Brain pericyte (primary cell): ENCODE measurements around the gene PEX7.
A peak's percentile ranks its signal among the peaks of the same experiment; 100 is the strongest.
"Not testable (repeated sequence)": the region's sequence is repeated elsewhere in the genome, so short reads cannot be mapped to it uniquely, and the experiment has no call there.

Experiments used
- DNase-seq: peaks from one replicate; pipeline ENCODE4 v3.0.0-alpha.2; 2012; ENCODE audit warnings: low read depth, low spot score

Gene PEX7, protein sequence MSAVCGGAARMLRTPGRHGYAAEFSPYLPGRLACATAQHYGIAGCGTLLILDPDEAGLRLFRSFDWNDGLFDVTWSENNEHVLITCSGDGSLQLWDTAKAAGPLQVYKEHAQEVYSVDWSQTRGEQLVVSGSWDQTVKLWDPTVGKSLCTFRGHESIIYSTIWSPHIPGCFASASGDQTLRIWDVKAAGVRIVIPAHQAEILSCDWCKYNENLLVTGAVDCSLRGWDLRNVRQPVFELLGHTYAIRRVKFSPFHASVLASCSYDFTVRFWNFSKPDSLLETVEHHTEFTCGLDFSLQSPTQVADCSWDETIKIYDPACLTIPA

DNA sequence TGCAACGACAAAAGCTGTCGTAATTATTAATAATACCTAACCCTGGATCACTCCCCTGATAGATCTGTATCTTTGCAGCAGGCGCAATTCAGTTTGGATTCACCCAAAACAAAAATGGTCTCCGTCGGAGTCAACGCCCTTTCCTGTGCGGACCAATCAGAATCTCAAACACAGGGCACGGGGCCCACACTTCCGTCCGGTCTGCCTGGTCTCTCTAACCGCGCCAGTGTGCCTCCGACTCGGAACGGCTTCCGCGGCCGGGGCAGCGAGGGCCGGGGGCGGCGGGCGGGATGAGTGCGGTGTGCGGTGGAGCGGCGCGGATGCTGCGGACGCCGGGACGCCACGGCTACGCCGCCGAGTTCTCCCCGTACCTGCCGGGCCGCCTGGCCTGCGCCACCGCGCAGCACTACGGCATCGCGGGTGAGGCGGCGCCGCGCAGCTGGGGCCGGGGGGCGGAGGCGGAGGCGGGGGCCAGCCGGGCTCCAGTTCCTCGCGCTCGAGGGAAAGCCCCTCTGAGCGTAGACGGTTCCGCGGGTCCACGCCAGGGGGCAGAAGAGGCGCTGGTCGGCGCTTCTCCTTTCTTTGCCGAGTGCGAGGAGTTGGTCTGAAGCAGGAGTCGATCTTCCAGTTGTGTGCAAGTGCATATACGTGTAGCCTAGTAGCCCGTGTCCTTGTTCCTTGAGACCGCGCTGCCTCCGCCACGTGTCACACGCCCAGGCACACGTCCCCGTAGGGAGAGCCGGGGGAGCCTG, at the start of gene PEX7:
Gene PEX7 (plus strand): TSS at position 217 of the 752 bp plus-strand sequence. CDS start 74 bp downstream, at position 291.
- peak; percentile 53 for DNase-seq

DNA sequence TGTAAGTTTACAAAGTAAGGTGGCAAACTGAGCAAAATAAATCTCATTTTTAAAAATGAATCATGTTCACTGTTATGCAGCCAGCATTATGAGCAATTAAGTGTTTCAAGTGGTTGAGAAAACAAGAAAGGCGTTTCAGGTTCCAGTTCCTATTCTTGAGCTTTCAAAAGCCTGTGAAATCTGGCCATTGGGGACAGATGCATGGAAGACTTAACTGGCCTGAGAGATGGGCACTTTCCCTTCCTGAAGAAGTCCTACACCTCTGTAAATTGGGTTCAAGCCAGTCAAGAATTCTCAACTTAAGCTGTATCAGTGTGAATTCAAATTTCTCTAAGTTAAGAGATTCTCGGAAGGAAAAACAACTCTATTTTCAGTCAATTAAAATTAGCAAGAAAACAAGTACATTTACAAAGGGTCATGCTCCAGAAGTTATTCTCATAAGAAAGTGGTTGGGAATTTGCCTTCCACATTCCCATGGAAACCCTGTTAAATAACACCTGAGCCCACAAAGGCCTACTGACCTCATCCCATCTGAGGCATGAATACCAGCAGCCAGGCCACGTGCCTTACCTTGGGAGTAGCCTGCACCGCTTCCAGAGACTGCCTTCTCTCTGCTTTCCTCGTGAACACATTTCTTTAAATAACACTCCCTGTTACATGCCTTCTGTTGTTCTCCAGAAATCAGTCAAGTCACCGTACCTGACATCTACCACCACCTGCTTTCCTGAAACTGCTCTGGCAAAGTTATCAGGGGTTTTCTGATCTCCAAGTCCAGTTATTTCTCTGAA, 49.5 kb upstream of the PEX7 start:
- no peak for DNase-seq

DNA sequence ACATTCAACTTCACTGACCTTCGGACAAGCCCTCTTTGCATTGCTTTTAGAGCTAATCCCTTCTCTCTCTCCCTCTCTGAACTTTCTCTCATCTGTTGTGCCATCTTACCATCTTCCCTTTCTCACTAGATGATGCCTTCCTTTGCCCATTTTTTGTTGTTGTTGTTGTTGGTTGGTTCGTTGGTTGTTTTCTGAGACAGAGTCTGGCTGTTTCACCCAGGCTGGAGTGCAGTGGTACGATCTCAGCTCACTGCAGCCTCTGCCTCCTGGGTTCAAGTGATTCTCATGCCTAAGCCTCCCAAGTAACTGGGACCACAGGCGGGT, 49.0 kb upstream of the PEX7 start:
- no peak for DNase-seq

DNA sequence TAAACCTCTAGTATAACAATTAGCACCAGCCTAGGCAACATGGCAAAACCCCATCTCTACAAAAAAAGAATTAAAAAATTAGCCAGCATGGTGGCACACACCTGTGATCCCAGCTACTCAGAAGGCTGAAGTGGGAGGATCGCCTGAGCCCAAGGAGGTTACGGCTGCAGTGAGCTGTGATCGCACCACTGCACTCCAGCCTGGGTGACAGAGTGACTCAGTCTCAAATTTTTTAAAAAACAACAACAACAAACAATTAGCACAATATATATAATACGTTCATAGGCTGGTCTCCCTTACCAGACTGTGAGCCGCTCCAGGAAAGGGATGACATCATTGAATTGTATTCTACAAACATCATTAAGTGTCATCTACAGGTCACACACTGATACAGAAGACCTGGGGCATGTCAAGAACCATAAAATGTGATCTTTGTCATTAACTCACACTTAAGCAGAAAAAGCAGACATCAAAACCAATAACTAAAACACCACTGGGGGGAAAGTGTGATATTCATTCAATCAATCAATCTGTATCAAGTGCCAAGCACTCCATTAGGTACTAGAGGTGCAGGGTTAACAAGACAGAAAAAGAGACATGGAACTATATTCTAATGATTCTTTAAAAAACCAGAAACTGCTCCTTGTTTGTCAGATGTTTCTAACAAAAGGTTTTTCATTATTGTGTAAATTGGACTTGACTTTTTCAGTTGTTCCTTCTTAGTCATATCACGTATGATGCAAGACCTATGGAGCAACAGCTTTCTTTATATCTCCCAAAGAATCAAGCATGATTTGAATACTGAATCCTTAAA, 48.0 kb upstream of the PEX7 start:
- DNase-seq, result no peak

DNA sequence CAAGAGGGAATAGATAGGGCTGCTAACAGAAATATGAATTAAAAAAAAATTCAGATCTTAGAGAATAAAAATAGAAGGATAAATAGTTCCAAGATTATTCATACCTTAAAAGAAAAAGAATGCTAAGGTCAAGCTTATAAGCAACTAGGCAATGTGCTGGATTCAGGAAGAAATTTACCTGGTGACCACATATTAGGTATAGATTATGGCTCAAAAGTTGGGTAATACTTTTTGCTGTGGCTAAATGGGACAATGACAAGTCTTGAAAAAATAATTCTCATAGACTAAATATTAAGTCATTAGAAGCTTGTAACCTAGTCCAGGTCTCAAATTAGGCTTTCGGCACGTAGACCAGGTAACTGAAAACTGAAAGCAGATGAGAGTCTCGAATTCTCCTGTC, 47.3 kb upstream of the PEX7 start:
- no peak for DNase-seq

DNA sequence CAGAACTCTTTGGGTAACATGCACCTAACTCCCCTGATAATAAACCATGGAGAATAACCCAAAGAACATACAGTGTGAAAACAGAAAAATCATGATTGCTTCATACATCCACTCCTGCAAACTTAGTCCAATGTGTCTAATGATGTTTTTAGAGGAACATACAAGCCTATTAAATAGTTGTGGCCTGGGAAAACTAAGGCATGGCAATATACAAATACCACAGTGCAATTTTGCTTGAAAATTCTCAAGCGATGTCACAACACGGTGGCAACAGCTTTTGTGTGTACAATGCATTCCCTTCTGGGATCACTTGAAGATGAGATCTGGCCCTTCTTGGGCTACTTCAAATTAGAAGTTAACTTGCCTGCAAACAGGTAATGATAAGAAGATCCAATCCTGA, 46.8 kb upstream of the PEX7 start:
- no peak for DNase-seq

DNA sequence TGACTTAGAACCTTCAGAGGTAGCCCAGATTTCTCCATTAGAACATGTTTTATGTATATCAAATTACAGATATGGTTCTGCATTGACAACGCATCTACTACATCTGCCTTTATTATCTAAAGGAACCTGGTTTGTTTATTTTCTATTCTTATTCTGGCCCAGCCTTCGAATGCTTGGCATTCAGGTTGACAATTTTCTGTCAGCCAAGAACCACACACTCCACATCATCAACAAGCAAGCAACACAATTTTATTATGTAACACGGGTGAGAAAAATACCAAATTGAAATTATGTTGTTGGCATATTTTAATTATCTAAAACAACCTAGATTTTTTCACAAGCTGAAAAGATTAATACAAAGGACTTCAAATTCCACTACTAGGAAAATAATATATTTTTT, 44.7 kb upstream of the PEX7 start:
- DNase-seq, result no peak

DNA sequence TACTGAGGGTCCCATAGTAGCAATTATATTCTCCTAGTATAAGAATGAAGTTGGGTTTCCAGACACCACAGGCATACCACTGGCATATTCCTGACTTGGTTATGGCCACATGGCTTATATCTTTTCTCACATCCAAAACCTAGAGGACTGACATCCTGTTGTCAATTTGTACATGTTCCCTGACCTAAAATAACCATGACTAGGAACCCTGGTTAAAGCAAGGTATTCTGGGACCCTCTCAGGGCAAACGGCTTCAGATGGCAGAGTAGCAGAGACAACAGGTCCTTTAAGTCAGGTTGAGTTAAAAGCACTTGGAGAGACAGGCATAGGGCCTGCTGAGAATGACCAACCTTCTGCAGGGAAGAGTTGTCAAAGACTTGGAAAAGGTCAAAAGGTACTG, 42.7 kb upstream of the PEX7 start:
- DNase-seq, result no peak

DNA sequence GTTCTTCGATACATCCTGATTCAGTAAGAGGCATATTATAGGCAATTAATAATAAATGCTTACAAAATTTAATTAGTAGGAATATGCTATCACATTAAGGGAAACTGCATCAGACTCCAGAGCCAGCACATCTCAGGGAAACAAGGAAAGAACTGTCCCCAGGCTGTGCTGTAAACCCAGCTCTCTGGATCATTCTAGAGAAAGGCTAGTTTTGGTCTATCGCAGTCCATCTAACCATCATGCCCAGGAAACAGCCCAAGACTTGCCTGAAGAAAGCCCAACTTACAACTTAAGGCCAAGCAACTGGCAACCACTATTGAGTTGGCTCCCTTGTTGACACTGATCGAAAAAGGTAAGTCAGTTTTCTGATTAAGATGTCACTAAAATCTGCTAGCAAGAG, 41.4 kb upstream of the PEX7 start:
- no peak for DNase-seq

DNA sequence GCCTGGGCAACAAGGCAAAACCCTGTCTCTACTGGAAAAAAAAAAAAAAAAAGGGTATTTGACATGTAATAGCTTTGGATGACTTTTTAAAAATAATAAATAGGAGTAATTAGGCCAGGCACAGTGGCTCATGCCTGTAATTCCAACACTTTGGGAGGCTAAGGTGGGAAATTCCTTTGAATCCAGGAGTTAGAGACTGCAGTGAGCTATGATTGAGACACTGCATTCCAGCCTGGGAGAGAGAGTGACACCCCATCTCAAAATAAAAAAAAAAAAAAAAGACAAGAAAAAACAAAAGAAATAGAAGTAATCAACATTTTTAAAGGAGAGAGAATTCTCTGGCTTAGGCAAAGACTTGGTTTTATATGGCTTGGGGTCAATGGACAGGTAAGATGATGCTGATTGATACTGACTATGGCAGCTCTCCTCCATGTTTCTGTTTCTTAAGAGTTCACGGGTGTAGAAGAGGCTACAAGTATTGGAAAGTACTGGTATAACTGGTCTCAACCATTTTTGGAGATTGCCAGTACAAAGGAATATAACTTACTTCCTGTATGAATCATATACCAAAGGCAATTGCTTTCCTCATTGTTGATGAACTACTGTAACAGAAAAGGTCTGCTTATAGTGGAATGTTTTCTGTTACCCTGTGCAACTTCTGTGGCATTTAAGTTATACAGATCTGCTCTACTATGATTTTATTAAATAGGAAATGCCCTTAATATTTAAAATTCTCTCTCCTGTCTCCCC, 40.2 kb upstream of the PEX7 start:
- no peak for DNase-seq

DNA sequence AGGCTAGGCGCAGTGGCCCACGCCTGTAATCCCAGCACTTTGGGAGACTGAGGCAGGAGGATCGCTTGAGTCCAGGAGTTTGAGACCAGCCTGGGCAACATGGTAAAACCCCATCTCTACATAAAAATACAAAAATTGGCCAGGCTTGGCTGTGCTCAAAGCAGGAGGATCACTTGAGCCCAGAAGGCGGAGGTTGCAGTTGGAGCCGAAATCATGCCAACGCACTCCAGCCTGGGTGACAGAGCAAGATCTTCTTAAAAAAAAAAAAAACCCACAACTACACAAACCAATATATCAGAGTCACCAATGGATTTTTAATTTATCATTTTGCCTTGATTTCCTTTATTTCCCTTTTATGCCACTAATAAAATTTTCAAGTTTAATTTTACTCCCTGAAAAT, 39.4 kb upstream of the PEX7 start:
- no peak for DNase-seq

DNA sequence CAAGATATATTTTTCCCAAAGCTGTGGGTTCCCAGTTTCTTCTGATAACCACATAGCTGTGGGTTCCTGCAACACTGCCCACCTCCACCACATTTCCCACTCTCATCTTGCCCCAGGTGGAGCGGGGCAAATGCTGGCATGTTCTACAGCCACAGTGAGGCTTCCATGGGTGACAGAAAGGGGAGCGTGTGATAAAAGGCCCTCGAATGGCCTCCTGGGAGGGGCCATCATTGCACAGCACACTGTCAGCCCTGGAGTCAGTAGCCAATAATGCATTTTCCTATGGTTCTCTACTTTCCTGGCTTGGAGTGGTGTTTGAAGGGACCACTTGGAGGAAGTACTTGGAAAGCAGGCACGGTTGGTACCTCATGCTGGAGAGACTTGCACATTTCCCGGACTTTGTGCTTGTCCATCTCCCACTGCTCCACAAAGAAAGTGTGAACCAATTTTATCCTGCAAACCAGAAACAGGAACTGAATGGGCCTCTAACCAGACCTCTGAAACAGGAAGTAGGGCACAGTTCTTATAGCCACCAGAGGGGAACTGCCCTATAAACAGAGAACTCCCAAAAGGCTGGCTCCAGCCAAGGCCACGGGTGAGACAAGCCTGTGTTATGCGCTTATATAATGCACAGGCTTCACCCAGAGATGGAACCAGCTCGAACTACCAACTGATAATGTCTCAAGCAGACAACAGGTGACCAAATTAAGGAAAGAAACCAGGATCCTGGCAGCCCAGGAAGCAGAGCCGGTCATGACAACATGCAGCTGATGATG, 38.7 kb upstream of the PEX7 start:
- no peak for DNase-seq

DNA sequence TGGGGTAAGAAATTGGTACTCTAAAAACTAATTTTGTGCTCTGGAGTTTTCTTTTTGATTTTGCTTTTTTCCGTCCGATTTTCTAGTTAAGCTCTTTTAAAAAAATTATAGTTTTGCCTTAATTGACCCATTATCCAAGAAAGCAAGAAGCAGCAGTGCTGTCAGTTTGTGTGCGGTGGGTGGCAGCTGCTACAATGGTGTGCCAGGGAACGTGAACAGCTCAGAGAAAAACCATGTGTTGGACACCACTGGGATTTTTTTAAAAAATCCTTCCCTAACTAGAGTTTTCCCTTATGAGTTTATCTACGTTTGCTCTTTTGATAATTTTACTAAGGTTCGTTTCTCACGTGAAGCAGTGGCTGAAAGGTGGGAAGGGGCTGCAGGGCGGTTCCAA, 38.1 kb upstream of the PEX7 start:
- no peak for DNase-seq

DNA sequence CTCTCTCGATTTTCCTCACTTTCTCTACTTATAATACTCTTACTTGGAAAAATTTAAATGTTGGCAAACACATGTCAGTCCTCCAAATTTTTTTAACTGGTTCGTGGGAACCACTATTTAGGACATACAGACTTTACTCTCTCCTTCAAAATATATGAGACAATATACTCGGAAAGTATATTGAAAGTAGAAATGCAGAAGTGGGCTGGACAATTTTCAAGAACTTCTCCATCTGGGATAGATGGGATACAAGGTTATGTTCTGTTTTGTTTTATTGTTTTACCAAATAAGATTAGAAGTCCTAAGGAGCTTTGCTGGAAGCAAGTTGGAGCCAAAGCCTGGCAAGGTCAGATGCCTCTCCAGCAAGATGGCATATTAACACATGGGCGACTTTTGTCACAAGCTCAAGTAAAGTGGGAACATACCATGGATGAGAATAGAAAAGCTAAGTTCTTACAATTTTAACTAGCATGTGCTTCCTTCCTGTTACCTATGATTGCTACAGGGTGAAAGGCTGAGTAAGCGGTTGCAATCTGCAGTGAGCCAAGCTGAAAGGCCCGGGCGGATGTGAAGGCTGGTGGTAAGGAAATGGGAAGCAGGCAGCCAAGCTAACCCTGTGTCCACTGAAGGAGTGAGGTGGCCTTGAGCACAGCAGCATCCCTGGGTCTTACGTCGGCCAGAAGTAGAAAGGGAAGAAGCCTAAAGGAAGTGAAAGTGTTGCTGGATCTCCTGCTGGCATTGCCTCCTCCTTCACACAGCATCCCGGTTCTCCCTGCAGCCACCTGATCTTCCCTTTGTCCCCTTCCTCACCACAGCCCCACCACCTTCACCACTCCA, 37.3 kb upstream of the PEX7 start:
- DNase-seq, result no peak

DNA sequence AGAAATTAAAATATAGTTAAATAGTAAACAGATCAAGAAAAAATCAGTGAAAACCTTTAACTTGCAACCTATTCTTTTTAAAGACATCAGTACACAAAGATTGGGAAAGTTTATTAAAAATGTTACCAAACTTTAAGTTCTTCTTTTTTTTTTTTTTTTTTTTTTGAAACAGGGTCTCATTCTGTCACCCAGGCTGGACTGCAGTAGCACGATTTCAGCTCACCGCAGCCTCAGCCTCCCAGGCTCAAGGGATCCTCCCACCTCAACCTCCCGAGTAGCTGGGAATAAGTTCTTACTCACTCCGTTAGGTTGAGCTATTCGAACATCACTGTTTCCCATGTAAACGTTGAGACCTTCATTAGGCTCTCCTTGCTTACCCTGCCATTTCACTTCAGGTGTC, 35.7 kb upstream of the PEX7 start:
- DNase-seq, result no peak

DNA sequence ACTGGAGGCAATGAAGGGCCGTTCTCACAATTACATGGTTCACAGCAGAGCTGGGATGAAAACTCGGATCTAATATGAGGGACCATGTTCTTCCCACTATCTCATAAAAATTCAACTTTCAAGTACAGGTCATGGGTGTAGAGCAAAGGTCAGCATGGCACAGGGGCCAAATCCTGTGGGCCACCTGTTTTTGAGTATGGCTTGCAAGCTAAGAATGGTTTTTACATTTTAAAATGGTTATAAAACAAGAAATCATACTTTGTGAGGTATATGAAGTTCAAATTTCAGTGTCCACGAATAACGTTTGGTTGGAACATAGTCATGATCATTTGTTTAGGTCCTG, 34.7 kb upstream of the PEX7 start:
- no peak for DNase-seq

DNA sequence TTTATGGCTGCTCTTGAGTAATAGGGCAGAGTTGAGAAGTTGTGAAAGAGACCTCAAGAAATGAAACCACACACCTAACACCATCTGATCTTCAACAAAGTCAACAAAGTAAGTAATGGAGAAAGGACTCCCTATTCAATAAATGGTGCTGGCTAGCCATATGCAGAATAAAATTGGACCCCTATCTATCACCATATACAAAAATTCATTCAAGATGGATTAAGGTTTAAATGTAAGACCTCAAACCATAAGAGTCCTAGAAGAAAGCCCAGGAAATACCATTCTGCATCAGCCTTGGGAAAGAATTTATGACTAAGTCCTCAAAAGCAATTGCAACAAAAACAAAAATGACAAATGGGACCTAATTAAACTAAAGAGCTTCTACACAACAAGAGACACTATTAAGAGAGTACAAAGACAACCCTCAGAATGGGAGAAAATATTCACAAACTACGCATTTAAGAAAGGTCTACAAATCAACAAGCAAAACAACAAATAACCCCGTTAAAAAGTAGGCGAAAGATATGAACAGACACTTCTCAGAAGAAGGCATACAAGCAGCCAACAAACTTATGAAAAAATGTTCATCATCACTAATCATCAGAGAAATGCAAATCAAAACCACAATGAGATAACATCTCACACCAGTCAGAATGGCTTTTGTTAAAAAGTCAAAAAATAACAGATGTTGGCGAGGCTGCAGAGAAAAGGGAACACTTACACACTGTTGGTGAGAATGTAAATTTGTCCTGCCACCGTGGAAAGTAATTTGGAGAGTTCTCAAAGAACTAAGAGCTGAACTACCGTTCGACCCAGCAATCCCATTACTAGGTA, 34.1 kb upstream of the PEX7 start:
- no peak for DNase-seq

DNA sequence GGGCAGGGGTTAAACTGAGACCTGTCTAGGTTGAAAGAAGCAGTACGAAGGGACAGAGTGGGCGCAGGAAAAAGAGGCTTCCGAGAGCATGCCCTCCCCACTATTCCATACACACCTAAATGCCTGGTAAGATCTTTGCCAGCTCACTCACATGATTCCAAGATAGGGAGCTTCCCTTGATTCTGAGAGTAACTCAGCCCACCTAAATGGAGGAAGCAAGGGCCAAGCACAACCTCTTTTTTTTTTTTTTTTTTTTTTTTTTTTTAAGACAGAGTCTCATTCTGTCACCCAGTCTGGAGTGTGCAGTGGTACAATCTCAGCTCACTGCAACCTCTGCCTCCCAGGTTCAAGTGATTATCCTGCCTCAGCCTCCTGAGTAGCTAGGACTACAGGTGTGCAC, 33.0 kb upstream of the PEX7 start:
- DNase-seq, result not testable (repeated sequence)
